ENCODE measurements around the gene TBPL1.
"Not testable (repeated sequence)": the region's sequence is repeated elsewhere in the genome, so short reads cannot be mapped to it uniquely, and the experiment has no call there.

Gene TBPL1

GRCh38 chr6:133973109-133973971 lies 20.3 kb downstream of the TBPL1 start:
- WGBS (ENCODE audit: insufficient coverage, insufficient read length): no CpG with 5 or more reads among the region's 4 CpGs
- H3K4me3 ChIP-seq (ENCODE audit: low read length): no peak overlapping the region
- H3K4me1 ChIP-seq (ENCODE audit: control insufficient read depth, insufficient read depth, low read length): no peaks in the 10 kb centered on the region; the same call in 1 of the 2 replicates
- no peaks in the 10 kb centered on the region for H3K9me3 ChIP-seq (ENCODE audit: control insufficient read depth, insufficient read depth, low read length)
- no peaks in the 10 kb centered on the region for H3K36me3 ChIP-seq (ENCODE audit: control insufficient read depth, insufficient read depth, low read length)
- H3K27ac ChIP-seq (ENCODE audit: low read length): no peak overlapping the region
- no peaks in the 10 kb centered on the region for H3K27me3 ChIP-seq (ENCODE audit: control insufficient read depth, insufficient read depth, low read length)
- no peak for DNase-seq (ENCODE audit: low read depth, low spot score)

DNA sequence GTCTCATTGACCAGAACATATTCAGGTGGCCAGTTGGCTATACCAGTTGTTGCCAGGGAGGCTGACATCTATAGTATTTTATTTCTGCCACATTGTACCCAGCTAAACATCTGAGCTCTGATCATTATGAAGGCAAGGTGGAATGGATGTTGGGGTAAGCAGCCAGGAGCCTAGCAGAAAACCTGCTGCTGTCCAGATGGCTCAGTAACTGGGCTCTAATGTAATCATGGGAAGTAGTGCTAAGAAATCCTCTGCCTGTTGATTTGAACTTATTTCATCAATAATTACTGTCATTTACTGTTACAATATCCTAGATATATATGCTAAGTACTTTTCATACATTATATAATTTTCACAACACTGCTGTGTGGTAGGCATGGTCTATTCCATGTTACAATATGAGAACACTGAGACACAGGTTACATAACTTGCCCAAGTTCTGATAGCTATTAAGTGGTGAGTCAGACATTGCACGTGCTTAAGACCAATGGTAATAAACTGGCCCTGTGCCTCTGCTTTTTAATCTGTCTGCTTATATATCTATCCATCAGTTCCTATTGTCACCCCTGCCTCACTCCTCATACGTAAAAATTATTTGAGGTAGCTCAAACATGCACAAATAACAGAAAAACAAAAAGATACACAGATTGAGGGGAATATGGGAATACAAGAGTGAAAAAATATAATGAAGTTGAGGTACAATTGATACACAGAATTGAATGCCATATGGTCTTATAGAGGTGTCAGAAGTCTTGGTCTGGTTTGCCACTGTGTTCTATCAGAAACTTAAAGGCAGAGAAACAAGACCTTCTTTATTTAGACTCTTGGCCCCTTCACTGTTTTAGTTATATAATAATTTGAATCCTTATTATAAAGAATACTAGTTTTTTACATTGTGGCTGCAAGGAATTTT lies 25.2 kb downstream of the TBPL1 start:
- no peak overlapping the region for H3K4me3 ChIP-seq (ENCODE audit: low read length)
- H3K27me3 ChIP-seq (ENCODE audit: control insufficient read depth, insufficient read depth, low read length): no peaks in the 10 kb centered on the region
- H3K4me1 ChIP-seq (ENCODE audit: control insufficient read depth, insufficient read depth, low read length): no peaks in the 10 kb centered on the region; the same call in 1 of the 2 replicates
- no CpG with 5 or more reads among the region's 2 CpGs for WGBS (ENCODE audit: insufficient coverage, insufficient read length)
- H3K27ac ChIP-seq (ENCODE audit: low read length): no peak overlapping the region
- no peaks in the 10 kb centered on the region for H3K9me3 ChIP-seq (ENCODE audit: control insufficient read depth, insufficient read depth, low read length)
- DNase-seq (ENCODE audit: low read depth, low spot score): no peak
- no peaks in the 10 kb centered on the region; the same call in 1 of the 2 replicates for H3K36me3 ChIP-seq (ENCODE audit: control insufficient read depth, insufficient read depth, low read length)

DNA sequence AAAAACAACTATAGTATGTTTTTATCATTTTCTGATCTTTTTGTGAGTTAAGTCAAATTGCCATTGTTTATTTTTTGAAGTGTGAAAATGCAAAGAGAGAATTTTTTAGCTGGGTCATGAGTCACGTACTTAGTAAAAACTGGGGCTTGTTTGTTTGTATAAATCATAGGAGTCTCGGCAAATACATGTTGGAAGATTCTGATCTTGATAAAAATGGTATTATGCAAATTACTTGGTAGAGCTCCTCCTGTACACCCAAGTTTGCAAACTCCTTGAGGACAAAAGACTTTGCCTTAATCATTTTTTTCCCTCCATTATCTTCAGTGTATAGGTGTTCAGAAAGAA lies 25.8 kb downstream of the TBPL1 start:
- no CpG with 5 or more reads among the region's 2 CpGs for WGBS (ENCODE audit: insufficient coverage, insufficient read length)
- no peak overlapping the region for H3K27ac ChIP-seq (ENCODE audit: low read length)
- no peak for DNase-seq (ENCODE audit: low read depth, low spot score)

DNA sequence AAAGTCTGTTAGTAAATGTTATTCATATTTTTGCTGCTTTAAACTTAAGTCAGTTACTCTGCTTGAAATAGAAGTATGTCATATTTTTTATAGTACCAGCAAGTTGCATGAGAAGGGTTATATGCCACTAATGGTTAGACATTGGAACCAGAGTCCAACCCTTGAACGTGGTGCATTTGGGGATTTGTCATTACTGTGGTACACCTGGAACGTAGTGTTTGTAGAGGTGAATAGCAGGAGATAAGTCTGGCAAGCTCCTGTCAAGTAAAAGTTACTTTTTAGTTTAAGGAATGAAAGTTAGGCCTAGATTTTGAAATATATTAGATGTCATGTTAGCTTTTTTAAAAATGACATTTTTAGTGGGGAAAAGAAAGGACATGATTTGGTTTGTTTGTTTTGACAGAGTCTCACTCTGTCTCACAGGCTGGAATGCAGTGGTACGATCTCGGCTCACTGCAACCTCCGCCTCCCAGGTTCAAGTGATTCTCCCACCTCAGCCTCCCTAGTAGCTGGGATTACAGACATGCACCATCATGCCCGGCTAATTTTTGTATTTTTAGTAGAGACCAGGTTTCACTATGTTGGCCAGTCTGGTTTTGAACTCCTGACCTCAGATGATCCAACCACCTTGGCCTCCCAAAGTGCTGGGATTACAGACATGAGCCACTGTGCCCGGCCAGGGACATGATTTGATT lies 26.4 kb downstream of the TBPL1 start:
- WGBS (ENCODE audit: insufficient coverage, insufficient read length): no CpG with 5 or more reads among the region's 7 CpGs
- H3K36me3 ChIP-seq (ENCODE audit: control insufficient read depth, insufficient read depth, low read length); H3K4me1 ChIP-seq (ENCODE audit: control insufficient read depth, insufficient read depth, low read length); H3K27ac ChIP-seq (ENCODE audit: low read length); H3K4me3 ChIP-seq (ENCODE audit: low read length); DNase-seq (ENCODE audit: low read depth, low spot score); H3K27me3 ChIP-seq (ENCODE audit: control insufficient read depth, insufficient read depth, low read length); H3K9me3 ChIP-seq (ENCODE audit: control insufficient read depth, insufficient read depth, low read length): not testable (repeated sequence)

More for the DNA sequence above, 25.8 kb downstream of the TBPL1 start:
- no peaks in the 10 kb centered on the region for H3K9me3 ChIP-seq (ENCODE audit: control insufficient read depth, insufficient read depth, low read length)
- no peaks in the 10 kb centered on the region; the same call in 1 of the 2 replicates for H3K4me1 ChIP-seq (ENCODE audit: control insufficient read depth, insufficient read depth, low read length)
- H3K27me3 ChIP-seq (ENCODE audit: control insufficient read depth, insufficient read depth, low read length): no peaks in the 10 kb centered on the region
- H3K36me3 ChIP-seq (ENCODE audit: control insufficient read depth, insufficient read depth, low read length): no peaks in the 10 kb centered on the region; the same call in 1 of the 2 replicates
- no peak overlapping the region for H3K4me3 ChIP-seq (ENCODE audit: low read length)

- no peaks in the 10 kb centered on the region; the same call in 1 of the 2 replicates for H3K4me1 ChIP-seq (ENCODE audit: control insufficient read depth, insufficient read depth, low read length)
- no peaks in the 10 kb centered on the region for H3K9me3 ChIP-seq (ENCODE audit: control insufficient read depth, insufficient read depth, low read length)
- no peak for DNase-seq (ENCODE audit: low read depth, low spot score)
- H3K4me3 ChIP-seq (ENCODE audit: low read length): no peak overlapping the region
- H3K27ac ChIP-seq (ENCODE audit: low read length): no peak overlapping the region
- WGBS (ENCODE audit: insufficient coverage, insufficient read length): 100% methylated on average over 1 of the region's 3 CpGs
- no peaks in the 10 kb centered on the region for H3K27me3 ChIP-seq (ENCODE audit: control insufficient read depth, insufficient read depth, low read length)
- no peaks in the 10 kb centered on the region; the same call in 1 of the 2 replicates for H3K36me3 ChIP-seq (ENCODE audit: control insufficient read depth, insufficient read depth, low read length)
Measured at GRCh38 chr6:133980168-133980567, 27.1 kb downstream of the TBPL1 start.

- Histone ChIP-seq H3K4me3 (ENCODE audit: low read length) (no peak overlapping the region), H3K9me3 (ENCODE audit: control insufficient read depth, insufficient read depth, low read length) (no peaks in the 10 kb centered on the region), H3K27ac (ENCODE audit: low read length) (no peak overlapping the region), H3K27me3 (ENCODE audit: control insufficient read depth, insufficient read depth, low read length) (no peaks in the 10 kb centered on the region), H3K36me3 (ENCODE audit: control insufficient read depth, insufficient read depth, low read length) (no peaks in the 10 kb centered on the region; the same call in 1 of the 2 replicates), H3K4me1 (ENCODE audit: control insufficient read depth, insufficient read depth, low read length) (no peaks in the 10 kb centered on the region)
- no peak for DNase-seq (ENCODE audit: low read depth, low spot score)
- 100% methylated on average over 2 of the region's 9 CpGs for WGBS (ENCODE audit: insufficient coverage, insufficient read length)
Measured at GRCh38 chr6:133983099-133983939, 30.3 kb downstream of the TBPL1 start.

- WGBS (ENCODE audit: insufficient coverage, insufficient read length): no CpG with 5 or more reads among the region's 1 CpG
- Histone ChIP-seq H3K4me3 (ENCODE audit: low read length) (no peak overlapping the region), H3K27me3 (ENCODE audit: control insufficient read depth, insufficient read depth, low read length) (no peaks in the 10 kb centered on the region), H3K4me1 (ENCODE audit: control insufficient read depth, insufficient read depth, low read length) (no peaks in the 10 kb centered on the region), H3K27ac (ENCODE audit: low read length) (no peak overlapping the region), H3K9me3 (ENCODE audit: control insufficient read depth, insufficient read depth, low read length) (no peaks in the 10 kb centered on the region), H3K36me3 (ENCODE audit: control insufficient read depth, insufficient read depth, low read length) (no peaks in the 10 kb centered on the region; the same call in 1 of the 2 replicates)
- DNase-seq (ENCODE audit: low read depth, low spot score): no peak
Measured at GRCh38 chr6:133985970-133986369, 32.9 kb downstream of the TBPL1 start.

GRCh38 chr6:133986942-133987341 lies 33.9 kb downstream of the TBPL1 start:
- no peaks in the 10 kb centered on the region for H3K9me3 ChIP-seq (ENCODE audit: control insufficient read depth, insufficient read depth, low read length)
- H3K27me3 ChIP-seq (ENCODE audit: control insufficient read depth, insufficient read depth, low read length): no peaks in the 10 kb centered on the region
- H3K27ac ChIP-seq (ENCODE audit: low read length): no peak overlapping the region
- WGBS (ENCODE audit: insufficient coverage, insufficient read length): no CpG with 5 or more reads among the region's 2 CpGs
- DNase-seq (ENCODE audit: low read depth, low spot score): no peak
- H3K4me3 ChIP-seq (ENCODE audit: low read length): no peak overlapping the region
- no peaks in the 10 kb centered on the region for H3K4me1 ChIP-seq (ENCODE audit: control insufficient read depth, insufficient read depth, low read length)
- no peaks in the 10 kb centered on the region; the same call in 1 of the 2 replicates for H3K36me3 ChIP-seq (ENCODE audit: control insufficient read depth, insufficient read depth, low read length)

DNA sequence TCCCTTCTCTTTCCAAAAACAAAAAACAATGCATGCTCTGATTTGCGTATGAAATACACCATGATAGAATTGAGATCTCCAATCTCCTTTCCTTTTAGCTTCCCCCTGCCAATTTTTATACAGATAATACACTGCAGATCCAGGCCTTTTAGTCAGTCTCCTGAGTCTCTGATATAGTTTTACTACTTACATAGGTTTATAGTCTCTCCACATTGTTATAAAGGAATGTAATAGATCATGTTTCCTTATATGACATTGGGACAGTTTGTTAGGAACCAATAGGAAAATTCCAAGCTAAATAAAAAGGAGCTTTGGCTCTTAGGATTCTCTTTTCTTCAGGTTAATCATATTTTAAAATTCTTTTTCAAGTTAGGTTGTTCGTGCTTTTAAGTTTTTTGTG lies 36.5 kb downstream of the TBPL1 start:
- H3K27me3 ChIP-seq (ENCODE audit: control insufficient read depth, insufficient read depth, low read length): no peaks in the 10 kb centered on the region
- H3K4me3 ChIP-seq (ENCODE audit: low read length): no peak overlapping the region
- no CpG with 5 or more reads among the region's 2 CpGs for WGBS (ENCODE audit: insufficient coverage, insufficient read length)
- H3K27ac ChIP-seq (ENCODE audit: low read length): no peak overlapping the region
- no peaks in the 10 kb centered on the region for H3K9me3 ChIP-seq (ENCODE audit: control insufficient read depth, insufficient read depth, low read length)
- no peaks in the 10 kb centered on the region for H3K4me1 ChIP-seq (ENCODE audit: control insufficient read depth, insufficient read depth, low read length)
- no peaks in the 10 kb centered on the region for H3K36me3 ChIP-seq (ENCODE audit: control insufficient read depth, insufficient read depth, low read length)
- DNase-seq (ENCODE audit: low read depth, low spot score): no peak

Data from iPS DF 6.9 (cell line).